Brain microvascular endothelial cell (primary cell): Measurements from ENCODE around the gene AFMID.
"Not testable (repeated sequence)": the region's sequence is repeated elsewhere in the genome, so short reads cannot be mapped to it uniquely, and the experiment has no call there.

Experiments used
- DNase-seq: peaks from one replicate; pipeline ENCODE4 v3.0.0-alpha.2; 2020
- H3K27ac ChIP-seq: fragments of 250-450 bp; sonication (Bioruptor Pico); 2 replicates; pipeline ENCODE4 v1.5.1; 2020; ENCODE audit warnings: mild to moderate bottlenecking, moderate library complexity
- H3K27me3 ChIP-seq: fragments of 250-450 bp; sonication (Bioruptor Pico); replicated peaks from 2 replicates; pipeline ENCODE4 v1.5.1; 2020; ENCODE audit warnings: mild to moderate bottlenecking
- H3K36me3 ChIP-seq: fragments of 250-450 bp; sonication (Bioruptor Pico); replicated peaks from 2 replicates; pipeline ENCODE4 v1.5.1; 2020; ENCODE audit warnings: mild to moderate bottlenecking
- H3K4me3 ChIP-seq: 2 replicates; pipeline ENCODE4 v1.5.1; 2011; ENCODE audit warnings: low read depth, mild to moderate bottlenecking, control low read depth, low read length, moderate library complexity
- in situ Hi-C: cut with HindIII; loops from 2 replicates; pipeline ENCODE4 v1.10.0; 2017; ENCODE audit warnings: low sequenced_read_pairs, low pct_ligation_motif_present
- TF ChIP-seq, protein P1 (sequence below): IDR thresholded peaks from 2 replicates; pipeline ENCODE4 v1.5.1; 2011; ENCODE audit warnings: low read depth, mild to moderate bottlenecking, moderate library complexity, low read length, control low read depth, inconsistent platforms; ENCODE audit errors: missing control alignments

The AFMID gene

DNA sequence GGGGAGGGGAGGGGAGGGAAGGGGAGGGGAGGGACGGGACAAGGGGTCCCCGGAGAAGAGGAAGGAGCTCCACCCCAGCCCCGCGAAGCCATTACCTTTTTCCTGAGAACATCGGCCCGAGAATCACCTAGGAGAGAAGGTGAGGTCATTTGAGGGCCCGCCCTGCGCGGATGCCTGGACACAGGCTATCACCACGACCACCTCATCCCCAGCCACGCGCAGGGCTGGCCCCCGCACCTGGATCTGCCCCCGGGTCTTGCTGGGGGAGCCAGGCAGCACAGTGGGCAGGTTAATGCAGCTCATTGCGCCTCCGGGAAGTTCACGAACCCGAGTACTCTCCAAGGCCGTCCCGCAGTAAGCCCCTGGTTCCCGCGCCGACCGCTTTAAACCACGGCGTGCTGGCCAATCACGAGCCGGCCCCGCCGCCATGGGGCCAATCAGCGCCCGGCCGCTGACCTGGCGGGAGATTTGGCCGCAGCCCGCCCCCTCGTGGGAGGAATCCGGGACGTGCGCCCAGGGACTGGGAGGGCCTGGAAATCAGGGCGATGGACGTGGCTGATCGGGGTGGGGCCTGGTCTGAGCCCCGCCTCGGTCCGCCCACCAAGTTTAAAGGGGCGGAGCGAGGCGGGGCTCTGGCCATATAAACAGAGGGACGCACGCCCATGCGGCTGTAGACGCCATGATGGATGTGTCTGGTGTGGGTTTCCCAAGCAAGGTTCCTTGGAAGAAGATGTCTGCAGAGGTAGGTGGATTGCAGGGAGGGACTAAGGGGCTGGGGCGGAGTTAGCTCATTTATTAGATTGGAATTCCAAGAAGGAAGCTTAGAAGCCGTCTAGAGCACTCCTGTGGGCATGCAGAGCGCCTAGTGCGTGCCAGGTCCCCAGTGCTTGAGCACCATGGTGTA is at the start of gene AFMID, which contains the start of gene TK1:
AFMID (plus strand) TSS at position 671 of the 904 bp plus-strand sequence; CDS start at position 680, 9 bp downstream.
TK1 (minus strand) TSS at position 361 of the 904 bp plus-strand sequence; CDS start at position 303, 58 bp downstream.
- peak; percentile 95 for DNase-seq
- H3K27ac ChIP-seq, result peak within 1 kb of the TSS; percentile 32
- H3K4me3 ChIP-seq, result peak within 1 kb of the TSS; percentile 77
- peaks cover 4% of the 10 kb centered on the region for H3K36me3 ChIP-seq
- no peaks in the 10 kb centered on the region for H3K27me3 ChIP-seq
- in situ Hi-C loops, result no loop called here
- TF ChIP-seq, protein P1, sequence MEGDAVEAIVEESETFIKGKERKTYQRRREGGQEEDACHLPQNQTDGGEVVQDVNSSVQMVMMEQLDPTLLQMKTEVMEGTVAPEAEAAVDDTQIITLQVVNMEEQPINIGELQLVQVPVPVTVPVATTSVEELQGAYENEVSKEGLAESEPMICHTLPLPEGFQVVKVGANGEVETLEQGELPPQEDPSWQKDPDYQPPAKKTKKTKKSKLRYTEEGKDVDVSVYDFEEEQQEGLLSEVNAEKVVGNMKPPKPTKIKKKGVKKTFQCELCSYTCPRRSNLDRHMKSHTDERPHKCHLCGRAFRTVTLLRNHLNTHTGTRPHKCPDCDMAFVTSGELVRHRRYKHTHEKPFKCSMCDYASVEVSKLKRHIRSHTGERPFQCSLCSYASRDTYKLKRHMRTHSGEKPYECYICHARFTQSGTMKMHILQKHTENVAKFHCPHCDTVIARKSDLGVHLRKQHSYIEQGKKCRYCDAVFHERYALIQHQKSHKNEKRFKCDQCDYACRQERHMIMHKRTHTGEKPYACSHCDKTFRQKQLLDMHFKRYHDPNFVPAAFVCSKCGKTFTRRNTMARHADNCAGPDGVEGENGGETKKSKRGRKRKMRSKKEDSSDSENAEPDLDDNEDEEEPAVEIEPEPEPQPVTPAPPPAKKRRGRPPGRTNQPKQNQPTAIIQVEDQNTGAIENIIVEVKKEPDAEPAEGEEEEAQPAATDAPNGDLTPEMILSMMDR, result peak; percentile 72

GRCh38 chr17:78137392-78138203 is 49.6 kb upstream of the AFMID start:
- no peak overlapping the region for H3K4me3 ChIP-seq
- H3K36me3 ChIP-seq, result no peaks in the 10 kb centered on the region
- DNase-seq, result no peak
- H3K27ac ChIP-seq, result no peak overlapping the region
- in situ Hi-C loops, result no loop called here
- no peaks in the 10 kb centered on the region for H3K27me3 ChIP-seq
- TF ChIP-seq, protein P1, result peak; percentile 62

DNA sequence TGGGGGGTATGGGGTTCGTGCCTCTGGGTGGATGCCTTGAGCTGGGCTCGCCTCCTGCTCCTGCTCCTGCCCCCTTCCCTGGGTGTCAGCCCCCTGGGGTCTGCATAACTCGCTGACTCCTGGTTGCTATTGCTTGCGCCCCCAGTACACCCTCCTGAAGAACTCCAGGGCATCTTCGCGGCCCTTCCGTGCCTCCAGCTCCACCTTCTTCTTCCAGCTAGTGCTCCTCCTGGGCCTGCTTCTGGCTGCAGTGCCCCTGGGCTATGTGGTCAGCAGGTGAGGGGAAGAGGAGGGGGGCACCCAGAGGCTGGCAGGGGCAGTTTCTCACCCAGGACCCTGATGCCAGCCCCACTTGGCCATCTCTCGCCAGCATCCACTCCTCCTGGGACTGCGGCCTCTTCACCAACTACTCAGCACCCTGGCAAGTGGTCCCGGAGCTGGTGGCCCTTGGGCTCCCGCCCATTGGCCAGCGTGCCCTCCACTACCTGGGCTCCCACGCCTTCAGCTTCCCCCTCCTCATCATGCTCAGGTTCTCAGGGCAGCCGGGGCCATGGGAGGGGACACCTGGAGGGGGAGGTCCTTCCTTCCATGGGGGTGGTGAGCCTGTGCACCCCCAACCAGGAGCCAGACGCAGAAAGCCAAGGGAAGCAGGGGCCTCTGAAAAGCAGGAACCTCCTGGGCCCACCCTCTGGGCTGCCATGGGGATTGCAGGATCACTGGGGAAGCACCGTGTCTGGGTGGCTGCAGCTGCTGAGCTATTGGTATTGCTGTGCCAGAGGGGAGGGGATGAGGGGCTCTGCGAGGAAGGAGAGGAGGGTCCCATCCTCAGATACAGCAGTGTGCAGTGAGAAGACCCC is 48.7 kb upstream of the AFMID start:
- no peak for DNase-seq

DNA sequence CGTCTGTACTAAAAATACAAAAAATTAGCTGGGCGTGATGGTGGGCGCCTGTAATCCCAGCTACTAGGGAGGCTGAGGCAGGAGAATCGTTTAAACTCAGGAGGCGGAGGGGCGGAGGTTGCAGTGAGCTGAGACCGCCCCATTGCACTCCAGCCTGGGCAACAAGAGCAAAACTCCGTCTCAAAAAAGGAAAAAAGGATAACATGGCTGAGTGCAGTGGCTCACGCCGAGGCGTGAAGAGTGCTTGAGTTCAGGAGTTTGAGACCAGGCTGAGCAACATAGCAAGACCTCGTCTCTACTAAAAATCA is 47.3 kb upstream of the AFMID start:
- in situ Hi-C loops, H3K4me3 ChIP-seq, H3K36me3 ChIP-seq, H3K27ac ChIP-seq, H3K27me3 ChIP-seq, DNase-seq: not testable (repeated sequence)

More for the DNA sequence above, 48.7 kb upstream of the AFMID start:
- Histone ChIP-seq H3K36me3 (no peaks in the 10 kb centered on the region), H3K4me3 (no peak overlapping the region), H3K27me3 (no peaks in the 10 kb centered on the region), H3K27ac (no peak overlapping the region)
- in situ Hi-C loops, result no loop called here
- TF ChIP-seq, protein P1, result no peak

DNA sequence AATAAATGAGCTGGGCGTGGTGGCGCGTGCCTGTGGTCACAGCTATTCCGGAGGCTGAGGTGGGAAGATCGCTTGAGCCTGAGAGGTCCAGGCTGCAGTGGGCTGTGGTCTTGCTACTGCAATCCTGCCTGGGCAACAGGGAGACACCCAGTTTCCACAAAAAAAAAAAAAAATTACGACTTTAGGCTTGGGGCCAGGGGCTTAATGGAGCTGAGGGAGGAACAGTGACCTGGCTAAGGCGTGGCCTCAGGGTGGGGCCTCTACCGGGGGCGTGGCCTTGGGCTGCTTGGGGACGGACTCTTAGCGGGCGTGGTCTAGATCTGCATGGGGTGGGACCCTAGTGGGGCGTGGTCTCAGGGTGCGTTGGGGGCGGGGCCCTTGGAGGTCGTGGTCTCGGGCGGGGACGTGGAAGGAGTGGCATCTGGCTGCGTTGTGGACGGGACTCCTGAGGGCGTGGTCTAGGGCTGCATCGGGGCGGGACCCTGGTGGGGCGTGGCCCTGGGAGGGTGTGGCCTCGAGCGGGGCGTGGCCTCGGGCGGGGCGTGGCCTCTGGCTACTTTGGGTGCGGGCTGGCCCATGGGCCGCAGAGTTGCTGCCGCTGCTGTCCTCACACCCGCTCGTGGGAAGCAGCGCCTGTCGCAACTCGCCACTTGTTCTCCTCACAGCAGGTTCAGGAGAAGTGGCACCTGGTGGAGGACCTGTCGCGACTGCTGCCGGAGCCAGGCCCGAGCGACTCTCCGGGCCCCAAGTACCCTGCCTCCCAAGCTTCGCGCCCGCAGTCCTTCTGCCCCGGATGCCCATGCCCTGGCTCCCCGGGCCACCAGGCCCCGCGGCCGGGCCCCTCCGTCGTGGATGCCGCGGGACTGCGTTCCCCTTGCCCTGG is 46.8 kb upstream of the AFMID start:
- Histone ChIP-seq H3K4me3 (no peak overlapping the region), H3K27ac (no peak overlapping the region), H3K36me3 (no peaks in the 10 kb centered on the region), H3K27me3 (no peaks in the 10 kb centered on the region)
- TF ChIP-seq, protein P1, result no peak
- peak; percentile 47 for DNase-seq
- in situ Hi-C loops, result no loop called here
